Measurements from ENCODE around the gene HSD3B1.
"Not testable (repeated sequence)": the region's sequence is repeated elsewhere in the genome, so short reads cannot be mapped to it uniquely, and the experiment has no call there.

HSD3B1 gene

GRCh38 chr1:119553302-119554071, 46.5 kb downstream of the HSD3B1 start:
- not testable (repeated sequence) for DNase-seq

- DNase-seq, result peak in 27 of 58 donors; percentile 2 to 55 (median 13)
Observed at GRCh38 chr1:119554183-119554582, 47.2 kb downstream of the HSD3B1 start.

DNA sequence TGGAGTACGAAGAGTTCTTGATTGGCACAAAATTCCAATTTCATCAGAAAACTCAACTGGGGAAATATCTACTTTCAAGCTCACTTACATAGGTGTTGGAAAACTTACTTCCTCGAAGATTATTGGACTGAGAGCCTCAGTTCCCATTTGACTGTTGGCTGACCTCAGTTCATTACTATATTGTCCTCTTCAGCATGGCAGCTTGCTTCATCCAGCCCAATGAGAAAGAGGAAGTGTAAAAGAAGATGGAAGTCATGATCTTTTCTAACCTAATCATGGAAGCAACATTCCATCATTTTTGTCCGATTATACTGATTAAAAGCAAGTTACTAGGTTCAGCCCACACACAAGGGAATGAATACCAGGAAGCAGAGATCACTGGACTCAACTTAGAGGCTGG, 49.4 kb downstream of the HSD3B1 start:
- no peak for DNase-seq

DNA sequence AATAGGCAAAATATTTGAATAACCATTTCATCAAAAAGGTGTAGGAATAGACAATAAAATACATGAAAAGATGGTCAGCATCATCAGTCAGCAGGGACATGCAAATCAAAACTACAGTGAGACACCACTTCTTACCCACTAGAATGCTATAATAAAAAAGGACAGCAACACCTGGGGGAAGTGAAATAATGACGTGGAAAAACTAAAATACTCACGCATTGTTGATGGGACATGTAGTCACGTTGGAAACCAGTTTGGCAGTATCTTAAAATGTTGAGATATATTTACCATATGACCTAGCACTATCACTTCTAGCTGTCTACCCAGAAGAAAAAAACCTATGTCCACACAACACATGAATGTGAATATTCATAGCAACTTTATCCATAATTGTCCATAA, 53.4 kb downstream of the HSD3B1 start:
- DNase-seq, result not testable (repeated sequence)

GRCh38 chr1:119564548-119564947, 57.5 kb downstream of the HSD3B1 start:
- DNase-seq, result no peak
